Measurements from ENCODE around the gene GUCY1B1. TPM values are rescaled to one million over a fixed set of nuclear protein-coding genes. Genes with fewer than 3 reads are reported as not detected.

GUCY1B1 gene
- total and polyA plus RNA-seq, 7 donors: 2.7 to 7.7 (median 3.8) TPM

DNA sequence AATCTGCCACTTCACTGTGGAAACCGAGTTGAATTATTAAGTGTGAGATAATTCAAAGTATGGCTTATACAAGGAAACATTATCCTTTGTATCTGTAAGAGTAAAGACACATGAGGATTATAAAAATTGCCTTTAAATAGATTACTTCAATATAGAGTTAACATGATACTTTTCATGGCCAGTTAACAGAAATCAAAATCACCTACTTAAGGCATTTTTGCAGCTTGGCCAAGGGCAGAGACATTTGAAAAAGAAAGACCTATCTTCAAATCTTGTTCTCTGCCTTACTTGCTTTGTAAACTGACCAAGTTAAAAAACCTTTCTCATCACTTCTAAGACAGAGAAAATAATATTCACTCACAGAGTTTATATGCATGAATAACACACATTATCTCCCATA is 44.9 kb upstream of the GUCY1B1 start:
- Histone ChIP-seq H3K4me1 (no peaks in the 10 kb centered on the region), H3K27me3 (ENCODE audit: insufficient read depth in 3 of 3, low read length in 2 of 3) (no peaks in the 10 kb centered on the region), H3K9me3 (no peaks in the 10 kb centered on the region), H3K4me3 (no peak overlapping the region), H3K36me3 (ENCODE audit: insufficient read depth in 1 of 2, low read depth in 1 of 2) (no peaks in the 10 kb centered on the region), H3K27ac (no peak overlapping the region)
- intact Hi-C loops (cut with DNase I): no loop called here
- no peak for DNase-seq
- 52 to 63% (median 55%) methylated on average over 1 of the region's 1 CpG for WGBS, 3 donors
- no peak for ATAC-seq
- TF ChIP-seq, protein P1, sequence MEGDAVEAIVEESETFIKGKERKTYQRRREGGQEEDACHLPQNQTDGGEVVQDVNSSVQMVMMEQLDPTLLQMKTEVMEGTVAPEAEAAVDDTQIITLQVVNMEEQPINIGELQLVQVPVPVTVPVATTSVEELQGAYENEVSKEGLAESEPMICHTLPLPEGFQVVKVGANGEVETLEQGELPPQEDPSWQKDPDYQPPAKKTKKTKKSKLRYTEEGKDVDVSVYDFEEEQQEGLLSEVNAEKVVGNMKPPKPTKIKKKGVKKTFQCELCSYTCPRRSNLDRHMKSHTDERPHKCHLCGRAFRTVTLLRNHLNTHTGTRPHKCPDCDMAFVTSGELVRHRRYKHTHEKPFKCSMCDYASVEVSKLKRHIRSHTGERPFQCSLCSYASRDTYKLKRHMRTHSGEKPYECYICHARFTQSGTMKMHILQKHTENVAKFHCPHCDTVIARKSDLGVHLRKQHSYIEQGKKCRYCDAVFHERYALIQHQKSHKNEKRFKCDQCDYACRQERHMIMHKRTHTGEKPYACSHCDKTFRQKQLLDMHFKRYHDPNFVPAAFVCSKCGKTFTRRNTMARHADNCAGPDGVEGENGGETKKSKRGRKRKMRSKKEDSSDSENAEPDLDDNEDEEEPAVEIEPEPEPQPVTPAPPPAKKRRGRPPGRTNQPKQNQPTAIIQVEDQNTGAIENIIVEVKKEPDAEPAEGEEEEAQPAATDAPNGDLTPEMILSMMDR (IDR thresholded peaks at IDR 0.05): no peak

DNA sequence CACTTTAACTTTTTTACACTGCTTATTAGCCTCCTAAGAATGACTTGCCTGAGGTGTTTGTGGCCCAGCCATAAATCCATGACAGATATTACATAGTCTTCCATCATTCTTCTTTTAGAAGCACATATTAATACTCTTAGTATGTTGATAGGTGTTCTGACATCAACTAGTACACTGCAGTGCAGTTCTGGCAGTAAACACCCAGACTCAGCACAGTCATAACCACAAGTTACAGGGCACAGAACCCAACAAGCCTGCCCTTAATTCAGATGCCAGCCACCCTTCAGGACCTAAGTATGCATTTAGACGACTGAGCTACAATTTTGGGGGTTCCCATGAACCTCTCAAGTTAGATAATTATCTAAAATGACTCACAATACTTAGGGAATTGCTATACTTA is 36.5 kb upstream of the GUCY1B1 start:
- H3K9me3 ChIP-seq: no peaks in the 10 kb centered on the region
- no peaks in the 10 kb centered on the region for H3K36me3 ChIP-seq (ENCODE audit: insufficient read depth in 1 of 2, low read depth in 1 of 2)
- 64 to 76% (median 75%) methylated on average over 1 of the region's 1 CpG for WGBS, 3 donors
- H3K27ac ChIP-seq: no peak overlapping the region
- ATAC-seq (no peak), DNase-seq (no peak)
- H3K4me3 ChIP-seq: no peak overlapping the region
- intact Hi-C loops (cut with DNase I): no loop called here
- H3K27me3 ChIP-seq (ENCODE audit: insufficient read depth in 3 of 3, low read length in 2 of 3): no peaks in the 10 kb centered on the region
- TF ChIP-seq, protein P1 (IDR thresholded peaks at IDR 0.05): no peak
- no peaks in the 10 kb centered on the region for H3K4me1 ChIP-seq

DNA sequence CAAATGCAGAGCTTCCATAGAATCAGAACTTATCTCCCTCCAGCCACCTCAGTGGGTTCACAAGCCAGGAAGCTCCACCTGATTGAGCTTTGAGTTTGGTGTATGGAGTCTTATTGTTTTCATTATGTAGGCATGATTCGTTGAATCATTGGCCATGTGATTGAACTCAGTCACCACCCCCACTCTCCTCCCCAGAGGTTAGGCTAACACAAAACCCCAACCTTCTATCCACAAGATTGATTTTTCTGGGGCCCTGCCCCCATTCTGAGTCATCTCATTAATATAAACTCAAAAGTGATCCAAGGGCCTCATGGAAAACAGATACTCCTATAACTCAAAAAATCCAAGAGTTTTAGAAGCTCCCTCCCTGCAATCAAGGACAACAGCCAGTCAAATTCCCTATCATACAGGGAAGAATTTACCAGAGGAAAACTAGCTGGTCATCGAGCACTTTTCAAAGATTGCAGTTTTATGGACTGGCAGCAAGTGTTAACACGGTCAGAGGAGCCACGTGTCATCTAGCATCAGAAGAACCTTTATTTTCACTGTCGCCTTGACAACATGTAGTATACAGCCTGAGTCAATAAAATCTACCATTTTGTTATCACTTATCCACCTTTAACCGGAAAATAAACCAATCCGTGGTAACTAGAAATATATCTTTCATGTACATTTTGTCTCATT is 35.9 kb upstream of the GUCY1B1 start:
- Histone ChIP-seq H3K36me3 (ENCODE audit: insufficient read depth in 1 of 2, low read depth in 1 of 2) (no peaks in the 10 kb centered on the region), H3K27me3 (ENCODE audit: insufficient read depth in 3 of 3, low read length in 2 of 3) (no peaks in the 10 kb centered on the region), H3K4me1 (no peaks in the 10 kb centered on the region), H3K9me3 (no peaks in the 10 kb centered on the region), H3K27ac (no peak overlapping the region), H3K4me3 (no peak overlapping the region)
- WGBS, 3 donors: 86 to 91% (median 90%) methylated on average over 7 of the region's 7 CpGs
- no peak for ATAC-seq
- no peak for DNase-seq
- TF ChIP-seq, protein P1 (IDR thresholded peaks at IDR 0.05): no peak
- intact Hi-C loops (cut with DNase I): no loop called here

DNA sequence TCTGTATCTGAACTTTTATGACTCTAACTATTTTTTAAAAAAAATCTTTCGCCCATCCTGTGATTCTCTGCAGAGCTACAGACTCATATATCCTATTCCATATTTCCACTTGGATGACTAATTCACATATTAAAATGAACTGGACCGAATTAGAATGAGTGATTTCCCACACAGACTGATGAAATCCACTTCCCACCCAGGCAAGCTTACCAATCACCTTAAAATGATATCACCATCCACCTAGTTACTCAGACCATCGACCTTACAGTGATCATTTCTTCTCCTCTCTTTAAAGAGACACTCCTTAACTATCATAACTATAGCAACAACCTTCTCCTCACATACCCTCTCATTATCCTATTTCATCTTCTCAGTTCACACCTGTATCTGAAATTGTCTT is 34.1 kb upstream of the GUCY1B1 start:
- H3K9me3 ChIP-seq: no peaks in the 10 kb centered on the region
- intact Hi-C loops (cut with DNase I): no loop called here
- no peaks in the 10 kb centered on the region for H3K4me1 ChIP-seq
- H3K36me3 ChIP-seq (ENCODE audit: insufficient read depth in 1 of 2, low read depth in 1 of 2): no peaks in the 10 kb centered on the region
- 69 to 90% (median 73%) methylated on average over 3 of the region's 3 CpGs for WGBS, 3 donors
- H3K27ac ChIP-seq: no peak overlapping the region
- no peaks in the 10 kb centered on the region for H3K27me3 ChIP-seq (ENCODE audit: insufficient read depth in 3 of 3, low read length in 2 of 3)
- no peak overlapping the region for H3K4me3 ChIP-seq
- no peak for ATAC-seq
- TF ChIP-seq, protein P1 (IDR thresholded peaks at IDR 0.05): no peak
- no peak for DNase-seq

DNA sequence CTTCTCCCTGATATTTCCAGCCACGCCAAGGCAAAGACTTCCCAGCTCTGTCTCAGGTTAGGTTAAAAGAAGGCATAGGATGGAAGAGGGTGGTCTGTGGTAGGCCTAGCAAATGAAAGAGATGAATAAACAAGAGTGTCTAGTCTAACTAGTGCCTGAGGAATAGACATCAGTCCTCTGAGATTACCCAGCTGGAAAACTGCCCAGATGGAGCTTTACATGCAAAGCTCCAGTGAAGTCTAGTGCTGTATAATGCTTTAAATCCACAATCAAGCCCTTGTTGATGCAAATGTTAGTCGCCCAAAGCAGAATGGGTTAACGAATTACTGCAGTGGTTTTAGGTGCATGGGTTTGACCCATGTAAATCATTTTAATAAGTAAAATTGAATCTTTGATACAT is 24.8 kb upstream of the GUCY1B1 start:
- ATAC-seq (no peak), DNase-seq (no peak)
- H3K27ac ChIP-seq: no peak overlapping the region
- H3K9me3 ChIP-seq: no peaks in the 10 kb centered on the region
- H3K4me3 ChIP-seq: no peak overlapping the region
- intact Hi-C loops (cut with DNase I): no loop called here
- 51 to 89% (median 82%) methylated on average over 3 of the region's 3 CpGs for WGBS, 3 donors
- TF ChIP-seq, protein P1 (IDR thresholded peaks at IDR 0.05): no peak
- no peaks in the 10 kb centered on the region for H3K36me3 ChIP-seq (ENCODE audit: insufficient read depth in 1 of 2, low read depth in 1 of 2)
- H3K27me3 ChIP-seq (ENCODE audit: insufficient read depth in 3 of 3, low read length in 2 of 3): peaks cover 0 to 4% (median 0%) of the 10 kb centered on the region in 3 donors
- no peaks in the 10 kb centered on the region for H3K4me1 ChIP-seq
